ENCODE measurements around the gene GTF2H4.

The GTF2H4 gene

DNA sequence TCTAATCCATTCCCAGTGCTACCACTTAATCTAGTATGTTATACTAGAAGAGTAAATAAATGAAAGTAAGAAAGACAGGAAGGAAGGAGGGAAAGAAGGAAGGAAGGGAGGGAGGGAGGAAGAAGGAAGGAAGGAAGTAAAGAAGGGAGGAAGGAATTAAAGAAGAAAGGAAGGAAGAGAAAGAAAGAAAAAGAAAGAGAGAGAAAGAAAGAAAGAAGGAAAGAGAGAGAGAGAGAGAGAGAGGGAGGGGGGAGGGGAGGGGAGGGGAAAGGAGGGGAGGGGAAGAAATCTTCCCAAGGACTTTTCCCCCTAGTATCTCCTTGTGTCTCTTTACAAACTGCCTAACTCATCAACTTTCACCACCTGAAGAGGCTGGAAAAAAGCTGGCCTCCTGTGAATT lies 54.7 kb downstream of the GTF2H4 start:
- DNase-seq = no peak

DNA sequence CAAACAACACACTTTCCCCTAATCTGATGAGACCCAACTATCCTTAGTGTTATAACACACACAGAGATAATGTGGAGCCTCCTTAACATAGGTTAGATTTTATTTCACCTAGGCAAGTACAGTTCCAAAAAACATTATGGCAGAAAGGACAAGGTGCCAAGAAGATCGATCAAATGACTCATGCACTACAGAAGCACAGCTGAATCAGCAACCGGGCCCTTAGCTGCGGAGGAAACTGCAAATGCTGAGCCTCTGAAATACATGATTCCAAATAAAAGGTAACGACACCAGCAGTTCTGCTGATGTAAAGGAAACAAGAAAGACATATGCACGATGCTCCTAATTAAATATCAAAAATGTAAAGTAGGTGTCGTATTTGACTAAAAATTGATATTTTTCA lies 55.6 kb downstream of the GTF2H4 start:
- no peak for DNase-seq

All from stimulated activated naive CD4-positive, alpha-beta T cell (primary cell).